ENCODE measurements around the gene TACR1. TPM values are rescaled to one million over a fixed set of nuclear protein-coding genes. Genes with fewer than 3 reads are reported as not detected.

Gene TACR1
- total and polyA plus RNA-seq, 2 of the 8 experiments (the other 6 are each of a cell fraction or from before 2014, with no cell fraction given), result 0.09 to 0.37 TPM

GRCh38 chr2:75033516-75033915 lies 165.8 kb downstream of the TACR1 start:
- Histone ChIP-seq H2BK120ac (replicated peaks; ENCODE audit: low read depth, low read length) (no peak overlapping the region), H3K4me3 (ENCODE audit: extremely low read depth in 1 of 4, insufficient read depth in 2 of 4, low read depth in 3 of 4, low read length in 4 of 4) (no peak overlapping the region), H3K23ac (ENCODE audit: insufficient read length) (no peak overlapping the region), H3K4me2 (ENCODE audit: insufficient read depth in 1 of 2, low read depth in 2 of 2, low read length in 2 of 2) (no peak overlapping the region), H3K9me3 (ENCODE audit: insufficient read depth in 2 of 2, low read depth in 1 of 2, low read length in 1 of 2) (no peaks in the 10 kb centered on the region), H4K5ac (ENCODE audit: insufficient read length, low read depth, low read length) (no peak overlapping the region), H3K56ac (replicated peaks; ENCODE audit: insufficient read length, low read depth, low read length) (no peak overlapping the region), H3K79me2 (ENCODE audit: control insufficient read depth in 1 of 2, insufficient read depth in 2 of 2, low read length in 2 of 2) (no peaks in the 10 kb centered on the region), H2AK5ac (ENCODE audit: low read depth, low read length) (no peak overlapping the region), H2BK5ac (ENCODE audit: low read depth, low read length) (no peak overlapping the region), H2BK12ac (ENCODE audit: low read depth, low read length) (no peak overlapping the region), H4K8ac (ENCODE audit: extremely low read depth, insufficient read depth, low read length) (no peak overlapping the region), H3K9ac (replicated peaks in 1 of 4; ENCODE audit: extremely low read depth in 1 of 4, low read depth in 3 of 4, low read length in 3 of 4) (no peak overlapping the region), H3K4me1 (replicated peaks in 1 of 4; ENCODE audit: control insufficient read depth in 3 of 4, insufficient read depth in 4 of 4, low read length in 3 of 4) (no peaks in the 10 kb centered on the region), H3K27me3 (replicated peaks in 1 of 4; ENCODE audit: control insufficient read depth in 3 of 4, extremely low read depth in 1 of 4, insufficient read depth in 3 of 4, low read length in 3 of 4) (no peaks in the 10 kb centered on the region), H2BK15ac (ENCODE audit: low read length) (no peak overlapping the region), H3K18ac (ENCODE audit: extremely low read depth, low read length) (no peak overlapping the region), H2BK20ac (ENCODE audit: low read length) (no peak overlapping the region), H3K23me2 (ENCODE audit: low read depth, low read length) (no peaks in the 10 kb centered on the region), H2AFZ (ENCODE audit: low read length) (no peak overlapping the region), H3K4ac (replicated peaks; ENCODE audit: insufficient read length, low read depth, low read length) (no peak overlapping the region), H4K20me1 (replicated peaks in 1 of 2; ENCODE audit: control insufficient read depth in 1 of 2, insufficient read depth in 2 of 2, low read length in 2 of 2) (no peaks in the 10 kb centered on the region), H4K91ac (replicated peaks; ENCODE audit: insufficient read length, low read length) (no peak overlapping the region), H3K14ac (ENCODE audit: insufficient read length) (no peak overlapping the region), H3K79me1 (ENCODE audit: low read depth, low read length) (no peaks in the 10 kb centered on the region), H3K36me3 (ENCODE audit: control insufficient read depth in 2 of 4, insufficient read depth in 4 of 4, low read length in 3 of 4) (no peaks in the 10 kb centered on the region), H3K27ac (ENCODE audit: low read depth, low read length) (no peak overlapping the region)
- TF ChIP-seq RBBP5 (IDR thresholded peaks at IDR 0.05; ENCODE audit: borderline replicate concordance, low read depth, low read length), result no peak
- no peak for TF ChIP-seq GABPA (IDR thresholded peaks at IDR 0.05; ENCODE audit: borderline replicate concordance, insufficient read depth, low read length)
- TF ChIP-seq TCF12 (IDR thresholded peaks at IDR 0.05; ENCODE audit: low read depth, low read length), result no peak
- TF ChIP-seq POU5F1 (IDR thresholded peaks at IDR 0.05; ENCODE audit: low read depth, low read length), result no peak
- DNase-seq (ENCODE audit: low read depth in 1 of 2, low spot score in 2 of 2) (no peak), FAIRE-seq (no peak)
- ChIA-PET CTCF (ENCODE audit: partially characterized antibody) (no interaction called here), POLR2A (ENCODE audit: partially characterized antibody) (no interaction called here)
- WGBS, 2 experiments (ENCODE audit: extremely low coverage in 1 of 2, insufficient coverage in 1 of 2, insufficient read length in 1 of 2, insufficient replicate concordance in 2 of 2, low coverage in 1 of 2, low lambda C conversion rate in 2 of 2, missing lambda C conversion rate in 1 of 2), result 86% methylated on average over 2 of the region's 2 CpGs; no CpG with 5 or more reads in 1 of the 2 experiments

Measured in H1 (cell line).